Urothelium cell line (cell line): ENCODE results near the gene ESPNL.

Experiments
- DNase-seq: peaks from one replicate; pipeline ENCODE4 v3.0.0; 2011; ENCODE audit warnings: low spot score, mixed read lengths
- FAIRE-seq: peaks from 2 replicates; lab custom pipeline; 2011; peaks lifted over from hg19 to GRCh38; lab: Jason Lieb, UNC

The ESPNL gene

DNA sequence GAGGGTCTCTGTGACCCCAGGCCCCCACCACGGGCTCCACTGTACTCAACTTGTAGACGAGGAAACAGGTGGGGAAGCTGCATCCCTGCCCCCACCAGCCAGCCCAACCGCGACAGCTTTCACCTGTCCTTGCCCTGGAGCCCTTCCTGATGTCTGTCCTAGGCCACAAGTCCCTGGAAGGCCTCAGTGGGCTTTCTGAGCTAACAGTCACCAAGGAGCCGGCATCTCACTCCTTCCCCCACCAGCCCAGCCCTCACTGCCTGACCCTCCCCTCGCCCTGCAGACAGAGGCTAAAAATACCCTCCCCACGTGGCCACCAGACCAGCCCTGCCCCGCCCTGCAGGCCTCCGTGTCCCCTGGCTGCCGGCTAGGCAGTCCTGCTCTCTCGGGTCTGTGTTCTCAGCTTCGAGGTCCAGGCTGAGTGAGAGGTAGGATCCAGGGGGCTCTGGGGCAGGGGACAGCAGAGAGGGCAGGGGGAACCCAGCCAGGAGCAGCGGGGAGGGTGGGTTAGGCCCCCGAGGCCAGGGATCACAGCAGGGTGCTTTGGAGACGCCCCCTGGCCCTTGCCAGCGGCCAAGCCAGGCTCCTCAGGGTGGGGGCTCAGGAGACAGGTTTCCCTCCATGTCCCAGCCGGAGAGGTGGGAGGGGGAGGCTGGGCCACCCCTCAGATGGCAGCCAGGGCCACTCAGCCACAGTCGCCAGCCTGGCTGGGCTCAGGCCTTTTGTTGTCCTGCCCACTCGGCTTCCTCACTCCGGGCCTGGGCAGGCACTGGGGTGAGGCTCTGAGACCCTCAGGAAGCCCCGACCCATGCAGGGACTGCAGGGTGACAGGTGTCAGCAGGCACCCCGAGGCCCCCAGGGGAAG, 38.4 kb downstream of the ESPNL start, which contains the start of gene KLHL30:
Gene KLHL30, plus strand, starts transcription at position 338 of the 865 bp plus-strand sequence. CDS start 2,087 bp downstream, outside the sequence.
- DNase-seq, result no peak
- FAIRE-seq, result no peak

DNA sequence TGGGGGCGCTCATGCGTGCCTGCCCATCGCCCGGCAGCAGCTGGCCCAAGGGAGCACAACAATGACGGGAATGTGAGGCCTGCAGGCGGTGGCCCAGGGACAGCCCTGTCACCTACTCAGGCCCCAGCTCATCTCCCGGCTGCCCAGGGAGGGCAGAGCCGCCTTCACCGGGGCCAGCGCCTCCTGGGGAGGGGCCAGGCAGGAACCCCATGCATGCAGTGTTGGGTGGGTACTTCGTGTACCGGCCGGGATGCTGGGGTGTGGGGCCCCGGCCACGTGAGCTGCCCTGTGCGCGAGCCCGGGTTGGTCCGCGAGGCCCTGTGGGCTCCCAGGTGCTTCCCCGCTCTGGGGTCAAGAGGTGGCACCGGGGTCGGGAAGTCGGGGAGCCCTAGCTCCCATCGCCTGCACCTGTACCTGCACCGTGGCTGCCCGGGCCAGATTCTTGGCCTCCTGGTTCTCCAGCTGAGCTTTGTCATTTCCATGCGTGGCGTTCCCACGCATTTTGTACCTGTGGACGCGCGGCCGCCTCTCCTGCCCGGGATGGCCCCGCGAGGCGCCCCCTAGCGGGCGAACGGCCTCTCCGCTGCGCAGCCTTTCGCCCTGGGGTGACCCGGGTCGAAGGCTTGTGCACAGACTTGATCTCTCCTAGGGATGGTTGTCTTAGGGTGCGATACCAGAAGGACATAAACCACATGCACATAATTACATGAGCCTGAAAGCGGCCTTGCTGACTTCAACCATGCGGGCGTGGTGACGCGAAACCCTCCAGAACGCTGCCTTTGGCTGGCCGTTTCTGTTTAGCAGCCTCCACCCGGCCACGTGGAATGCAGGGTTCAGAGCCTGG, 39.3 kb downstream of the ESPNL start:
- no peak for DNase-seq
- no peak for FAIRE-seq

DNA sequence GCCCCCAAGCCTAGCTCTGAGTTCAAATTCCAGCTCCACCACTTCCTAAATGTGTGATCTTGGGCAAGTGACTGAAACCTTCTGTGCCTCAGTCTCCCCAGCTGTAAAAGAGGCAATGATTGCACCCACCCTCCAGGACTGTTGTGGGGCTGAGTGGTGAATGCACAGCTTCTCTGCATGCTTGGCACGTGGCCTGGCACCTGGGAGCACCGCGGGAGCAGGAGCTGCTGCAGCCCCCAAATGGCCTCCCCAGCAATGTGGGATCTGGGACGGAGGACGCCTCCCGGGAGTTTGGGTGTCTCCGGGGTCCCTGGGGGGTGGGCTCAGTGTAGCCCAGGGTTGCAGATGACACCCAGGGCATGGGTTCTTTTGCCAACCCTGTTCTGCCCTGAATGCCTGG, 39.9 kb downstream of the ESPNL start:
- FAIRE-seq, result no peak
- DNase-seq, result no peak

DNA sequence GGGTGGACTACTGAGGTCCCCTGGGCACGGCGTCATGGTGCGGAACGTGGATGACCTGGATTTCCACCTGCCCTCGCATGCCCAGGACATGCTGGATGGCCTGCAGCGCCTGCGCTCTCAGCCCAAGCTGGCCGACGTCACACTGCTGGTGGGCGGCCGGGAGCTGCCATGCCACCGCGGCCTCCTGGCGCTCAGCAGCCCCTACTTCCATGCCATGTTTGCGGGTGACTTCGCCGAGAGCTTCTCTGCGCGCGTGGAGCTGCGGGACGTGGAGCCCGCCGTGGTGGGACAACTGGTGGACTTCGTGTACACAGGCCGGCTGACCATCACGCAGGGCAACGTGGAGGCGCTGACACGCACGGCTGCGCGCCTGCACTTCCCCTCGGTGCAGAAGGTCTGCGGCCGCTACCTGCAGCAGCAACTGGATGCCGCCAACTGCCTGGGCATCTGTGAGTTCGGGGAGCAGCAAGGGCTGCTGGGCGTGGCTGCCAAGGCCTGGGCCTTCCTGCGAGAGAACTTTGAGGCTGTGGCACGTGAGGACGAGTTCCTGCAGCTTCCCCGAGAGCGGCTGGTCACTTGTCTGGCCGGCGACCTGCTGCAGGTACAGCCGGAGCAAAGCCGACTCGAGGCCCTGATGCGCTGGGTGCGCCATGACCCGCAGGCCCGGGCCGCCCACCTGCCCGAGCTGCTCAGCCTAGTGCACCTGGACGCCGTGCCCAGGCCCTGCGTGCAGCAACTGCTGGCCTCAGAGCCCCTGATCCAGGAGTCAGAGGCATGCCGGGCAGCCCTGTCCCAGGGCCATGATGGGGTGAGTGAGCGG, 40.8 kb downstream of the ESPNL start:
- DNase-seq, result no peak
- FAIRE-seq, result no peak

DNA sequence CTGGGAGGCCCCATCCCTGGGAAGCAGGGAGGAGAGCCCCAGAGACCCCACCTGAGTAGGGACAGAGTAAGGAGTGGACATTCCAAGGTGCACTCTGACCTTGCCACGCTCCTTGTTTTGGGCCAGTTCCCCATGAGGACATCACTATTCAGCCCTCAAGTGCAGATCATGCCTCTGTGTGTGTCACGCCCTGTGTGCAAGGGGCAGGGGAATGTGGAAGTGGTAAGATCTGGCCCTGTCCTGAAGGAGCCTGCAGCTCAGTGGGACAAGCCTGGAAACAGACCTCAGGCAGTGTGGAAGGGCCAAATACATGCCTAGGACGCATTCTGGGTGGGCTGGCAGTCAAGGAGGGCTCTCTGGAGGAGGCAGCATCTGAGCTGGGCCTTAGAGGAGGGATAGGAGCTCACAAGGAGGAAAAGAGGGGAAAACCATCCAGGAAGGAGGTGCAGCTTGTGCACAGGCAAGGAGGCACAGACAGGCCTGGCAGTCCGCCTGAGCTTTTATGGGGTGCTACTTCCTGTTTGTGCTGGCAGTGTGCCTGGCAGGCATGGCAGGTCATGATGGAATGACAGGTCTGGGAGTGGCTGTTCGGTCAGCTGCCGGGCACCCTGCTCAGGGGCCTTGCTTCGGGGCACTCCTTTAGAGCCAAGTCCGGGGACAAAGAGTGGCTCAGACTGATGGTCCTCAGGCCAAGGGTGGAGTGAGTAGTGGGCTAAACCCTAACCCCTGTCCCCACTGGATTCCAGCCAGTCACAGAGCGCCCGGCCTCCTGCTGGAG, 41.6 kb downstream of the ESPNL start:
- DNase-seq (peak; percentile 56), FAIRE-seq (peak; percentile 73)

DNA sequence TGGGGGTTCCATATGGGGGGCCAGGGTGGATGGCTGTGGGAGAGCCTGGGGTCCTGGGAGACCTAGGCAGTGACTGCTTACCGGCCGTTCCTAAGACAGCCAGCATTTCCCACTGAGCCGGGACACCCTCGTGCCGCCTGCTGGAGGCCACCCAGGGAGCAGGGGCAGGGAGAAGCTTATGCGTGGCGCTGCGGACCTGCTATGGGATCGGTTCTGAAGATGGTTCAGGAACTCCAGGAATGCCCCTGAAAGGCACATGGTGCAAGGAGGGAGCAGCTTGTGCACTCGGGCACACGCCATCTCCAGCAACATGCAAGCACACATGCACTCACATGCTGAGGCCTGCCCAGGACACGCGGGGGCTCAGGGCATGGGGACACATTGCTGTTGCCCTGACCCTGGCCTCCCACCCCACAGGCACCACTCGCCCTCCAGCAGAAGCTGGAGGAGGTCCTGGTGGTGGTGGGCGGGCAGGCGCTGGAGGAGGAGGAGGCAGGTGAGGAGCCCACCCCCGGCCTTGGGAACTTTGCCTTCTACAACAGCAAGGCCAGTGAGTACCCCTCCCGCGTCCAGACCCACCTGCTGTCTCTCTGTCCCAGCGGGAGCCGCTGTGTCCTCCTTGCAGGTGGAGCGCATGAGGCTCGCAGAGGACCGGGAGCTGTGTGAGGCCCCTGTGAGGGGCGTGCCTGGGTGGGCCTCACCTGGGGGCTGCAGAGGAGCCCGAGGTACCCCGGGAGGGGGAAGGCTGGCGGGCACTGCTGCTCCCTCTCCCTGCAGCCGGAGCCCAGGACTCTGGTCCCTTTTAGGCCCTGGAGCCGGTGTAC, 42.5 kb downstream of the ESPNL start:
- DNase-seq (no peak), FAIRE-seq (no peak)

DNA sequence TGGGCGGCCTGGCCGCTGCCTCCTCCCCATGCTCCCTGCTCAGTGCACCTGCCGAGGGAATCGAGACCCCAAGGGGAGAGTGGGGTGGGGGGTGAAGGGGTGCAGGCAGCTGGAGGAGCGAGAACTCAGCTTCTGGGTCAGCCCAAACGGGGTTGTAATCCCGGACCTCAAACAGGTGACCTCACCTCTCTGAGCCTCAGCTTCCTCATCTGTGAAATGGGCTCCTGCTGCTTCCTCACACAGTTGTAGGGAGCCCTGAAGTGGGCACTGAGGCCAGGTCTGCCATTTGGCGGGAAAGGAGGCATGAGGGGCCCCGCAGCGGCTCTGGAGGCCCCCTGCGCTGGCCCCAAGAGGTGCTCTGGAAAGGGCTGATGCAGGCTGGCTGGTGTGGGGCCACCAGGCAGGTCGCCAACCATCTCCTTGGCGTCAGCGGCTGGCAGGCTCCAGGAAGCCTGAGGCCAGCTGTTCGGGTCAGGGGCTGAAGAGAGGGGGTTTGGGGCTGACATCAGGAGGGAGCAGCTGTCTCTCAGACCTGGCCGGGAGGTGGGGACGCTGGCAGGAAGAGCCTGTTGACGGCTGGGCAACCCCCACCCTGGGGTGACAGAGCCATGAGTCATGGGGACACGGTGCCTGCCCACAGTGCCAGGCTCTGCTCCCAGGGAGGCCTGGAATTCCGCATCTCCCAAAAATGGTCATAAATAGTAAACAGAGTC, 43.3 kb downstream of the ESPNL start:
- DNase-seq, result peak; percentile 86
- no peak for FAIRE-seq

DNA sequence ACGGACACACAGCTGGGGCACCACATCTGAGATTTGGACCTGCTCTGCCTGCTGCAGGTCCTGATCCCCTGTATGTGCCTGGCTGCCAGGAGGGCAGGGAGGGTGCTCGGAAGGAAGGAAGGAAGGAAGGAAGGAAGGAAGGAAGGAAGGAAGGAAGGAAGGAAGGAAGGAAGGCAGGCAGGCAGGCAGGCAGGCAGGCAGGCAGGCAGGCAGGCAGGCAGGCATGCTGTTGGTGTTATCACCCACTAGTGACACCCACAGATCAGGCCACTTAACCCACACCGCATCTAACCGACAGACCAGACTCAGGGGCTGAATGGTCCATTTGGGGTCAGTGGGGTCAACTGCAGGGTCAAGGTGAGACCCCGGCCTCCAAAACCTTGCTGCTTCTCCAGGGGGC, 44.1 kb downstream of the ESPNL start:
- FAIRE-seq (no peak), DNase-seq (no peak)

DNA sequence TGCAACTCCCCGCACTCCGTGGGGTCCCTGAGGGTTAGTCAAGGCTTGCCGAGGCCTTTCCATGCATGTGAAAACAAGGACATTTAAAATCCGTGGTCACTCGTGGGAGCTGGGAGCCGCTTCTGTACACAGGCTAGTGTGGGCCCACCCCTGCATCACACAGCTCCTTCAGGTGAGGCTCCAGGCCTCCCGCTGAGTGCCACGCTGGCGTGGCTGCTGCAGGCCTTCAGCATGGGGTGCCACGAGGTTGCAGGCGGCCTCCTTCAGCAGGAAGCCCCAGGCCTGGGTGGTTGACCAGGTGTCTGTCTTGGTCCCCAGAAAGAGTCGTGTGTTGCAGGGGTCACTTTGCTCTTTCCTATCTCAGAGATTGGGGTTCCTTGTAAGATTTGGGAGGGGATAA, 44.9 kb downstream of the ESPNL start:
- FAIRE-seq, result no peak

DNA sequence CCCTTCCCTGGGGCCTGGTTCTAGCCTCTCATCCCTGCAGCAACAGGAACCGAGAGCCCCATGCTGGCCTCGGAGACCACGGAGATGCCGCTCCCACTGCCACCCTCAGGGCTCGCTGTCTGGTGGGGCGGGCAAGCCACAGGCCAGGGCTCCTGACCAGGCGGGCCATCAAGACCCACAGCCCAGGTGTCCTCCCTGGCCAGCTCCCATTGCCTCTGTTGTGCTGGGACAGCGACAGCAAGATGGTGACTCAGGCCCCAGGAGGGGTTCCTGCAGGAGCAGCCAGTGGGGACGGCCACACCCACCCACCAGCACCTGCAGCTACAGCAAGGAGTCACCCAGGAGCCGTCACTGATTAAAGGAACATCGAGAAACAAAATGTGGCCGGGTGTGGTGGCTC, 45.7 kb downstream of the ESPNL start:
- DNase-seq, result no peak
- no peak for FAIRE-seq

More for the DNA sequence above, 44.9 kb downstream of the ESPNL start:
- no peak for DNase-seq

DNA sequence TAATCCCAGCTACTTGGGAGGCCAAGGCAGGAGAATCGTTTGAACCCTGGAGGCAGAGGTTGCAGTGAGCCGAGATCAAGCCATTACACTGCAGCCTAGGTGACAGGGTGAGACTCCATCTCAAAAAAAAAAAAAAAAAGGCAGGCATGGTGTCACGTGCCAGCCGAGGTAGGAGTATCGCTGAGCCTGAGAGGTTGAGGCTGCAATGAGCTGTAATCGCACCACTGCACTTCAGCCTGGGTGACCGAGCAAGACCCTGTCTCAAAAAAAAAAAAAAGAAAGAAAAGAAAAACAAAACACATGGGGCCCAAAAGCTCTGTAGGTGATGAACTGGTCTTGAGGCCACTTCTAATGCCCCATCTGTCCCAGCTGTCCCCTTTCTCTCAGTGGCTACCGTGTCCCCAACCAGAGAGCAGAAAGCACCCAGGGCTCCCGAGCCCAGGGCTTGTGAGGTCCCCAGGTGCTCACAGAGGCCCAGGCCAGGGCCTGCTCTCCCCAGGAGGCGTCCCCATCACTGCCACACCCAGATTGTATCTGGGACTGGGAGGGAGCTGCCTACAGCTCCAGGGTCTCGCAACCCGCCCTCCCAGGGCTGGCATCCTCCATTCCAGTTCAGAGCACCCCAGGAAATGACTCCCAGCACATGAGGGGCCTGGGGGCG, 46.9 kb downstream of the ESPNL start:
- DNase-seq, result no peak
- no peak for FAIRE-seq

DNA sequence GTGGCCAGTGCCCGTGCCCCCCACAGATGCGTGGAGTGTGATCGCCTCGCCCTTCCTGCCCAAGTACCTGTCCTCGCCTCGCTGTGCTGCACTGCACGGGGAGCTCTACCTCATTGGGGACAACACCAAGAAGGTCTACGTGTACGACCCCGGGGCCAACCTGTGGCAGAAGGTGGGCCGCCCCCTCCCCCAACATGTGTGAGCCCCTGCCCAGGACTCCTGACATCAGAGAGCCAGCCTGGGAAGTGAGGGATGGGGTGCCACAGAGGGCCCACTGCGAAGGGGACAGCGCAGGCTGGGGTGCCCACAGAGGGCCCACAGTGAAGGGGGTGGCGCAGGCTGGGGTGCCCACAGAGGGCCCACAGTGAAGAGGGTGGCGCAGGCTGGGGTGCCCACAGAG, 48.8 kb downstream of the ESPNL start:
- no peak for FAIRE-seq
- DNase-seq, result no peak

DNA sequence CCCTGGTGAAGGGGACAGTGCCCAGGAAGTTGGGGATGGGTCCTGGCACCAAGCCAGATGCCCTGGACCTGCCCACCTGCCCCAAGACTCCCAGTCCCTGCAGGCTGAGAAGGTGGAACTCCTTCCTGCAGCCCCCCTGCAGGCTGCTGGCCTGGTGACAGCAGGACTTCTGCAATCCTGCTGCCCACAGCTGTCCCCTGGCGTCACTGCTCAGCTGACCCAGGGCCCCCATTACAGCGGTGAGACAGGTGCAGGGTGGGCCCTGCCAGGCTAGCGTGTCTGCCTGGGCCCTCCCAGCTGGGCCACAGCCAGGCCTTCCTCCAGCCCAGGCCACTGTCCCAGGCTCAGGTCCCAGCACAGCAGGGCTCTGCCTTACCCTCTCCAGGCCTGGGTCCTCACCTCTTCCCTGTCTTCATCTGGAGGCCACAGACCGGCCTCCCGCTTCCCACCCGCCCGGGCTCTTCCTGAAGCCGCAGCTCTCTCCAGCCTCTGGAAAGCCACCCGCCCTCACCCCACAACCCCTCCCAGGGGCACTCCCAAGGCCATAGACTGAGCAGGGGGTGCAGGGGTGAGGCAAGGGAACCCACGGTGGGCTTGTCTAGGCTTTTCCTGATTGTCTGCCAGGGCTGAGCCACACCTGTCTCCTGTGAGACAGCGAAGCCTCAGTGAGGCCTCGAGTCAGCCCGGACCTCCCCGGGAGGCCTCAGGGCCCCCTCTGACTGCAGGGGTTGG, 49.9 kb downstream of the ESPNL start:
- no peak for FAIRE-seq
- DNase-seq, result no peak

DNA sequence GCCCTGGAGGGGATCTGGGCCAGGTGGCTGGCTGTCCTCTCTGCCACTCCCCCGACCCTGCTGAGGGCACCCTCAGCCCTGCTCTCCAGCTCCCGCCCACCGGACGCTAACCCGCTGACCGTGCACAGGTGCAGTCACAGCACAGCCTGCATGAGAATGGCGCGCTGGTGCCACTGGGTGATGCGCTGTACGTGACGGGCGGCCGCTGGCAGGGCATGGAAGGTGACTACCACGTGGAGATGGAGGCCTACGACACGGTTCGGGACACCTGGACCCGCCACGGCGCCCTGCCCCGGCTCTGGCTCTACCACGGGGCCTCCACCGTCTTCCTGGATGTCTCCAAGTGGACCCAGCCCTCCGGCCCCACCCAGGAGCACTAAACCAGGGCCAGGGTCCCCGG, 50.5 kb downstream of the ESPNL start:
- no peak for DNase-seq
- FAIRE-seq, result no peak

DNA sequence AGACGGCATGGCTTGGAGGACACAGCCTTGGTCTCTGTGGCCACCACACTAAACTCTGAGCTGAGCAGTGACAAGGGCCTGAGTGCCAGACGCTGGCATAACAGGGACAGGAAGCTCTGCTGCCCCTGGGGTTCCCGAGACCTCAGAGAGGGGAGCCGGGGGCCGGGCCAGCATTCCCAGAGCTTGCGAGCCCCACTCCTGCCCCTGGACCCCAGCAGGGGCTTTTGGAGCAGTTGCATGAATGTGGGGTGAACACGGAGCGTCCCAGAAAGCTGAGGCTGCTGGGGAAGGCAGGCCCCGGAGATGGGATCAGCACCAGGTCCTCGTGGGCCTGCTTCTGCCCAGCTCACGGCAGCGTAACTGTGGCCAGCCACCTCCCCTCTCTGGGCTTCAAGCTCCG, 51.1 kb downstream of the ESPNL start:
- FAIRE-seq (no peak), DNase-seq (no peak)

DNA sequence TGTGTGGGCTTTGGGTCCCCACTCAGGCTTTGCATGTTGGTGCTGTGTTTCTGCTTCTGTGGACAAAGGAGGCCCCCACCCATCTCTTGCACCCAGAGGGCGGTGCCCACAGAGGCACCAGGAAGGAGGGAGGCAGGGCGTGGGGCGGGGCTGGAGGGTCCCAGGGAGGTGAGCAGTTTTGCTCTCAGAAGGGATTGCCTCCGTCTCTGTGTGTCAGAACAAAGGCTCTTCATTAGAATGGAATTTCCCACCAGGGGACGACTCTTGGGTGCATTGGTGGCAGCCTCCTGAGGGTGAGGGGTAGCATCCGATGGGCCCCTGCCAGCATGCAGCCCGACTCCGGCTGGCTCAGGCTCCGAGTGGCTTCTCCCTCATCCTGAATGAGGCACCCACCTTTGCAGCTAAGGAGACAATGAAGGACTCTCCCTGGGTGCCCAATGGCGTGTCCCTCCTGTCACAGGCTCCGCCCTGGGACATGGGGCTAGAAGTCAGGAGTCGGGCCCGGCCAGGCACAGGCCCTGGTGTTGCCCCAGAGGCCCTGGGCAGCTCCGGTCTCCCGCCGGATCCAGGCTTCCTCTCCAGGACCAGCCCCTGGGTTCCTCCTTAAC, 51.6 kb downstream of the ESPNL start:
- DNase-seq (no peak), FAIRE-seq (no peak)
